ENCODE results near the gene SLC6A17.
A peak's percentile ranks its signal among the peaks of the same experiment; 100 is the strongest.

The SLC6A17 gene

DNA sequence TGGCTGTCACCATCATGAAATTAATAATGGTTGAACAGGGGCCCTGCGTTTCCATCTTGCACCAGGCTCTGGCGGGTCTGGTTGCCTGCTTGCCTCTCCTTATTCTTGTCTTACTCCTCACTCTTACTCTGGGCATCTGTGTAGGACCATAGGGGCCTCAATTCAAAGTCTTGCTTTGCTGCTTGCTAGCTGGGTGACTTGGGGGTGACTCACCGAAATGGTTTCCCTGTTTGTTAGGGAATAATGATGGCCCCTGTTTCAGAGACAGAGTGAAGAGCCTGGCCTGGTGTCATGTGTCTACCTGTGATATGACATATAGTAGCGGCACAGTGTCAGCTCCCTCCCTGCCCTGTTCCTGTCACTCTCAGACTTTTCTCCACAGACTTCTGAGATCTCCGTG, 84.4 kb downstream of the SLC6A17 start:
- no peak for TF ChIP-seq CTCF (IDR thresholded peaks at IDR 0.05; ENCODE audit: low read depth, low read length)
- no peak for DNase-seq (ENCODE audit: low read depth, low spot score)
- H3K4me3 ChIP-seq (ENCODE audit: low read depth, low read length) = no peak overlapping the region
- in situ Hi-C loops (cut with HindIII; ENCODE audit: low sequenced_read_pairs) = no loop called here

DNA sequence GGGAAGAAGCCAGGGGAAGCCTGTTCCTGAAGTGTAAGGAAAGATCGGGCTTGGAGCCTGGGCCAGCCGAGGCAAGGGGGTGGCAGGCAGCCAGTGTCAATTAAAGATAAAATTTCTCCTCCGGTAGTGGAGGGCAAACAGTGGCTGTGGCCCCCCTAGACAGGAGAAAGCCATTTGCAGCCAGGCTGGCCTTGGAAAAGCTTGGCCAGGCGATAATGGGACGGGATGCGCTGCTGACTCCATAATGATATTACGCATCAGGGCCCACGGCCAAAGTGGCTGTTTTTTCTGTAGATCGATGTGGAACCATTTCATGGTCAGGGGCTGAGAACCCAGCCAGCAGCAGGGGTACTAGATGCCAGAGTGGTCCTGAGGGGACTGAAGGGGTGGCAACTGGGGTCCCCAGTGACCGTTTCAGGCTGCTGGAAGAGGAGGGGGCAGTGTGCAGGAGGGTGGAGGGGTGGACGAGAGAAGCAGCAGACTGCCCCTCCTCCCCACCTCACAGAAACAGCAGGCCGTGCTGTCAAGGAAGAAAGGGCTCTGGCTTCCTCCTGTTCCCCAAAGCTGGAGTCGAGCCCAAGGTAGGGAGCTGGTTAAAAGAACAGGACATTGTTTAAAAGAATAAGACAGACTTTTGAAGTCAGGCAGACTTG, 85.0 kb downstream of the SLC6A17 start:
- no peak for TF ChIP-seq CTCF (IDR thresholded peaks at IDR 0.05; ENCODE audit: low read depth, low read length)
- in situ Hi-C loops (cut with HindIII; ENCODE audit: low sequenced_read_pairs) = no loop called here
- no peak overlapping the region for H3K4me3 ChIP-seq (ENCODE audit: low read depth, low read length)
- peak; percentile 2 for DNase-seq (ENCODE audit: low read depth, low spot score)

GRCh38 chr1:110235834-110236682, 85.8 kb downstream of the SLC6A17 start:
- no peak overlapping the region for H3K4me3 ChIP-seq (ENCODE audit: low read depth, low read length)
- in situ Hi-C loops (cut with HindIII; ENCODE audit: low sequenced_read_pairs) = no loop called here
- peak; percentile 18 for DNase-seq (ENCODE audit: low read depth, low spot score)
- TF ChIP-seq CTCF (IDR thresholded peaks at IDR 0.05; ENCODE audit: low read depth, low read length) = no peak

GRCh38 chr1:110237386-110238152, 87.3 kb downstream of the SLC6A17 start:
- no peak for DNase-seq (ENCODE audit: low read depth, low spot score)
- TF ChIP-seq CTCF (IDR thresholded peaks at IDR 0.05; ENCODE audit: low read depth, low read length) = no peak
- in situ Hi-C loops (cut with HindIII; ENCODE audit: low sequenced_read_pairs) = no loop called here
- H3K4me3 ChIP-seq (ENCODE audit: low read depth, low read length) = no peak overlapping the region

- TF ChIP-seq CTCF (IDR thresholded peaks at IDR 0.05; ENCODE audit: low read depth, low read length) = no peak
- DNase-seq (ENCODE audit: low read depth, low spot score) = no peak
- in situ Hi-C loops (cut with HindIII; ENCODE audit: low sequenced_read_pairs) = no loop called here
- H3K4me3 ChIP-seq (ENCODE audit: low read depth, low read length) = no peak overlapping the region
Measured at GRCh38 chr1:110239441-110240430, 89.4 kb downstream of the SLC6A17 start.
